Stimulated activated CD8-positive, alpha-beta memory T cell treated with anti-CD3 and anti-CD28 coated beads, Interleukin-2, amount 100 ng/mL, for 1 hour (primary cell): ENCODE data around the gene OR8K1.

ENCODE experiments used
- DNase-seq, 2 donors: peaks; one replicate each; pipeline ENCODE4 v3.0.0-alpha.2; 2020; ENCODE audit warnings: low read depth in 2 of 2

OR8K1 gene

DNA sequence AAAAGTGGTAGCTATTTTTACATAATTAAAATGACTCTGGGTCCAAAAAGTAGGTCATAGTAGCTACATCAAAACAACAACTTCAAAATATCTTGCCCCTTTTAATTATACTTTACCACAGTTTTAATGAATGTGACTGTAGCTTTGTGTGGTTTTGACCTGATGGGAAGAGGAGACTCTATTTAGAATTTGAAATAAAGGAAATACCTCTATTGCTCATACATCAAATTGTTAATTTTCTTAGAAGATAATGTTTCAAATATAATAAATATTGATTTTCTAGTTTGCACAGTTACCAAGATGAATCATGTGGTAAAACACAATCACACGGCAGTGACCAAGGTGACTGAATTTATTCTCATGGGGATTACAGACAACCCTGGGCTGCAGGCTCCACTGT lies at the start of gene OR8K1:
TSS of gene OR8K1 (plus strand) at position 301 of the 400 bp plus-strand sequence. CDS start at position 301, 0 bp downstream.
- DNase-seq = no peak

DNA sequence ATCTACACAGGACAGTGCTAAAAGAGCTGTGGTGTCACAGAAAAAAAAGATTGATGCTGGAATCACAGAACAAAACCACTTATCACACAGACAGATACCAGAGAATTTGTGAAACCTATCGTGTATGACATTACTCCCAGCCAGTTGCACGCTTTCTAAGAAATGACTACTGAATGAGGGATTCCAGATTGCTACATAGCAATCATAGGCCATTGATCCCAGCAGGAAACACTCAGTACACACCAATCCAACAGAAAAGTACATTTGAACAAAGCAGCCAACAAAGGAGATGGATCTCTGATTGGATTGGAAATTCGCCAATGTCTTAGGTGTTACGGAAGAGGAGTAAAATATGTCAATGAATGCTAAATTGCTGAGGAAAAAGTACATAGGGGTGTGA lies 48.9 kb upstream of the OR8K1 start:
- no peak for DNase-seq

DNA sequence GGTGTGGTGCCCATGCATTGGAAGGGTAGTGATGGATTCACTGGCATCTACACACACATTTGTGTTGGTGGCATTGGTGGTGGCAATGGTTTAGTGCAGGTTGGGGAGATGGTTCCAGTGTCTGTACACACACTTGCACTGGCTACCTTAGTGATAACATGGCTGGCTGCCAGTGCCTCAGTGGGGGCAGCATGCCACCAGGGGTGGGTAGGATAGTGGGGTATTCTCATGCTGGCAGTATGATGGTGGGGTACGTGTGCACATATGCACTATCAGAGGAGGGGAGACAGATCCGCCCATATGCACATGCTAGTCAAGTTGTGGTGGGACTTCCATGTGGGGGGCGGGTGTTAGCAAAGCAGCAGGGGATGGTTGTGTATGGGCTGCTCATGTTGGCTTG lies 38.0 kb upstream of the OR8K1 start:
- DNase-seq = no peak

DNA sequence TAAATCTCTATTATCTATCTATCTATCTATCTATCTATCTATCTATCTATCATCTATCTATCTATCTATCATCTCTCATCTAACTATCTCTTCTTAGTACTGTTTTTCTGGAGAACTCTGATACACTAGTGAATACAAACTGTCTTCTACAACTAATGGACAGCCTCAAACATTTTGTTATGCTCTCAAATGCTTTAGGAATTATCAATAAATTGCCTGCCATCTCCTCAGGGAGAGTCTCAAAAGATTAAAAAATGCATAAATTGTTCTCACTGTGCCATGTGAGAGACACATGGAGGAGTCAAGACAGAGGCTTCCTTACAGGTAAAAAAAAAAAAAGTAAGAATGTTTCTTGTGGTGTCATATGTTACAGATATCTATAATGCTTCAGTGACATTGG lies 31.0 kb upstream of the OR8K1 start, which contains the start of gene OR8K3:
TSS of gene OR8K3 (plus strand) at position 301 of the 400 bp plus-strand sequence. CDS start 3,163 bp downstream, outside the sequence.
- no peak for DNase-seq

DNA sequence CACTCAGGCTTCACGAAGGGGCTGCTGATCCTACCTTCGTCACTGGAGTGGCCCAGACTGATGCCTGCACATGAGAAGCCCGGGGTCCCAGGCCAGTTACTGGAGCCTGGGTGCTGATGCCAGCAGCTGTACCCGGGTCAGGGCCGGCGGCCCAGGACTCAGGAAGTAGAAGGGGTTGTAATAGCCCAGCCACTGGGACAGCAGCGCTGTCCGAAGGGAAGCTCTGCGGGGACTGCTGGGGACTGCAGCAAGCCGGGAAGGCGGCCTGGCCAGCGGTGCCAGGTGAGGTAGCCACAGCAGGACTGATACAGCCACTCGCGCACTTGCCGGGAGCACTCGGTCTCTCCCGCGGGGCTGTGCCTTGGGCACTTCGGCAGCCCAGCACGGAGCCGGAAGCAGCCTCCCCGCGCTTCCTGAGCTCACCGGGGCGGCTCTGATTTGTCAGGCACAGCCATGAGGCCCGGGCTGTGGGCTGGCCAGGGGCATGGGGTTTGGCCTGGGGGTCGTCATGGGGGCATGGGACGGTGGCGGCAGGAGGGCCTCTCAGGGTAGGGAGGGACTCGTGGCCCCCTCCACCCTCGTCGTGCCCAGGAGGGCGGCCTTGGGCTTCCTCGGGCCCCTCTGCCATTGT lies 13.9 kb upstream of the OR8K1 start:
- DNase-seq = no peak

DNA sequence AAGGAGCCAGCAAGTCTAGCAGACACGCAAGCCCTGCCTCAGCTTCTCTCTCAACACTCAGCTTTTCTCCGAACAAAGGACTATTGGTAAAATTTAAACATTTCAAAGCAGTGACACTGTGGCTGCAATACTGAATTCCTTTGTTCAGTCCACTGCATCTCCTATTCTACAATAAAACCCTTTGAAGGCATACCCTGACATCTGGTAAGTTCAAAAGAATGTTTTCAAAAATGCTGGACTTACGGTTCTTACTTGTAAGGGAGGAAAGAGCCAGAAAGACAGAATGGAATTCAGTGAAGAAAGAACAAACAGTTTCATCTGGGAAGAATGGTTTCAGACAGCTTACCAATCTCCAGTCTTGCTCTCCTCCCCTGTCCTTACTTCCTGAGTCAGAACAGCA lies 12.7 kb upstream of the OR8K1 start:
- no peak for DNase-seq

DNA sequence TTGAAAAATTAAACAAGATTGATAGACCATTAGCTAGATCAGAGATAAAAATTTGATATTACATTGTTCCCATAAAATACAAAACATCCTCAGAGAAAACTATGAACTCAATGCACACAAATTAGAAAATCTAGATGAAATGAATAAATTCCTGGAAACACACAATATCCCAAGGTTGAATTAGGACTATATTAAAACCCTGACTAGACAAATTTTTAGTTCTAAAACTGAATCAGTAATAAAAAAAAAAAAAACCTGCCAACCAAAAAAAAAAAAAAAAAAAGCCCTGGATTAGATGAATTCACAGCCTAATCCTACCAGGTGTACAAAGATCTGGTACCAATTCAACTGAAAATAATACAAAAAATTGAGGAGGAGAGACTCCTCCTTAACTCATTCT lies 5.5 kb upstream of the OR8K1 start:
- no peak for DNase-seq

DNA sequence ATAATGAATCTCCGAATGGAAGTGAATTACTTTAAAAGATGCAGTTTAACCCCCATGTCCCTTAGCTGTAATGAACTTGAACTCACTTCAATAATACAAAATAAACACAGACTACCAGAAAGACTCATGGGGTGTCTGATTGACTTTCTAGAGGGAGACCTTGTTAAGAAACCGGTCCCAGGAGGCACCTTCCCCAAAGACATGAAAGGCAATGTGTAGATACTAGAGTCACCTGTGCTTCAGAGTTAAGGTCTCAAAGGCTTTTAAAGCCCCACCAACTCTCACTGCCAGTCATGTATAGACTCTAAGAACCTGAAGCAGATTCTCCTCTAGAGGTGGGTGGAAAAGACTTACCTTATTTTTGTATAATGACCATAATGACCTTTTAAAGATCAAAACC lies 8.2 kb downstream of the OR8K1 start, which contains the start of gene OR8J1:
TSS of gene OR8J1 (plus strand) at position 301 of the 400 bp plus-strand sequence. CDS start 5,956 bp downstream, outside the sequence.
- no peak for DNase-seq

DNA sequence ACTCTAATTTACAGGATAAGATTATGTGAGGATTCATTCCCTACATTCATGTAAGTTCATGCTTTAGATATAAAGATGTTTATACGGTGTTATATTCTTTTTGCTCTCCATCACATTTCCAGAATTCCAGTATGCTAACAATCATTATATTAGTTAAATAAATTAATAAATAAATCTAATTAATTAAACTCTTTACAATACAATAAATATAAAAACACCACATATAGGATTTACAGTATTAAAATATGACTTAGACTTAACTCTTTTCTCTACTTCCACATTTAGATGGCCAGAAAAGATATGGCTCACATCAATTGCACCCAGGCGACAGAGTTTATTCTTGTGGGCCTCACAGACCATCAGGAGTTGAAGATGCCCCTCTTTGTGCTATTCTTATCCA lies 29.5 kb downstream of the OR8K1 start, which contains the start of gene OR8U1:
TSS of gene OR8U1 (plus strand) at position 301 of the 400 bp plus-strand sequence. CDS start at position 301, 0 bp downstream.
- DNase-seq = no peak

DNA sequence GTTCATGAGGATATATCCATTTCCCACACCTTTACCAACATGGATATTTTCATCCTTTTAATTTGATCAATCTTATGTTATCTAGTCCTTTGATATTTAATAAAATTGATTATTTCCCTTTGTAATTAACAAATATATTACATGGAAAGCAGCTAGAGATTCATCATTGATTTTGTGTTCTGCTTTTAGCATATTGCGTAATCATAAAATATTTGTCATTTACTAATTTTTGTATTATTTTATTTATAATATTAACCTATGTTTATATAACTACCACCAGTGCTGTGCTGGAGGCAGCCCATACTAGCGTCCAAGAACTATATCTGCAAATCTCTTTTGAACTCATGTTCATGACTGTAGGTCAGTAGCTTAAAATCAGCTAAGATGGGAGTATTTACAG lies 34.3 kb downstream of the OR8K1 start:
- DNase-seq = no peak

DNA sequence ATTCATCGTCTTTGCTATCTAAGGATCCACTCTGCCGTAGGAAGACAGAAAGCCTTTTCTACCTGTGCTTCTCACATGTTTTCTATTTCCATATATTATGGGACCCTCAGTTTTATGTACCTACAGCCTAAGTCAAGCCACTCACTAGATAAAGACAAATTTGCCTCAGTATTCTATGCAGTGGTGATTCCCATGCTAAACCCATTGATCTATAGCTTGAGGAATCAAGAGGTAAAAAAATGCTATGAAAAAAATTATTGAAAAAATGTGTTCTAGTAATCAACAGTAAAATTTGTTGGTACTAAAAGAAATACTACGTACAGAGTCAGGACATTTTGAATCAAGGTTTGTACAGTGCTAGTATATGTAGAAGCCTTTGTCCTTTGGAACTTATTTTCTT lies 48.5 kb downstream of the OR8K1 start:
- no peak for DNase-seq

DNA sequence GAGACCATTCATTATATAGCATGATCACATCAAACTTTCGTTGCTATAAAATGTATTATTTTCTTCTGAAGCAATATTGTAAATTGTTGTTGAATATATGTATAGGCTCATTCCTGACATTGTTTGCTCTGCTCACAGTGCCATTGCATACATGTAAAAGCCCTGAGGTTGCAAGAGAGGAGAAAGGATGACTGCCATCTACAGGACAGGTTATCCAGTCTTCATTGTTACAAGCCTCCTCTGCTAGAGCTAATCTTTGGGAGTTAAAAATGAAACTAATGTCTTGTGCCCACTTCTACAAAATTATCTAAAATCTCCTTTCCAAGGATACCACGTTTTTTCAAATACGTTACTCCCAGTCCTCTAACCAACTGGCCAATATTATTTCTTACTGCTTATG lies 50.2 kb downstream of the OR8K1 start:
- no peak for DNase-seq
